ENCODE measurements around the gene NACC2.
A peak's percentile ranks its signal among the peaks of the same experiment; 100 is the strongest.

NACC2 gene, protein sequence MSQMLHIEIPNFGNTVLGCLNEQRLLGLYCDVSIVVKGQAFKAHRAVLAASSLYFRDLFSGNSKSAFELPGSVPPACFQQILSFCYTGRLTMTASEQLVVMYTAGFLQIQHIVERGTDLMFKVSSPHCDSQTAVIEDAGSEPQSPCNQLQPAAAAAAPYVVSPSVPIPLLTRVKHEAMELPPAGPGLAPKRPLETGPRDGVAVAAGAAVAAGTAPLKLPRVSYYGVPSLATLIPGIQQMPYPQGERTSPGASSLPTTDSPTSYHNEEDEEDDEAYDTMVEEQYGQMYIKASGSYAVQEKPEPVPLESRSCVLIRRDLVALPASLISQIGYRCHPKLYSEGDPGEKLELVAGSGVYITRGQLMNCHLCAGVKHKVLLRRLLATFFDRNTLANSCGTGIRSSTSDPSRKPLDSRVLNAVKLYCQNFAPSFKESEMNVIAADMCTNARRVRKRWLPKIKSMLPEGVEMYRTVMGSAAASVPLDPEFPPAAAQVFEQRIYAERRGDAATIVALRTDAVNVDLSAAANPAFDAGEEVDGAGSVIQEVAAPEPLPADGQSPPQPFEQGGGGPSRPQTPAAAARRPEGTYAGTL

DNA sequence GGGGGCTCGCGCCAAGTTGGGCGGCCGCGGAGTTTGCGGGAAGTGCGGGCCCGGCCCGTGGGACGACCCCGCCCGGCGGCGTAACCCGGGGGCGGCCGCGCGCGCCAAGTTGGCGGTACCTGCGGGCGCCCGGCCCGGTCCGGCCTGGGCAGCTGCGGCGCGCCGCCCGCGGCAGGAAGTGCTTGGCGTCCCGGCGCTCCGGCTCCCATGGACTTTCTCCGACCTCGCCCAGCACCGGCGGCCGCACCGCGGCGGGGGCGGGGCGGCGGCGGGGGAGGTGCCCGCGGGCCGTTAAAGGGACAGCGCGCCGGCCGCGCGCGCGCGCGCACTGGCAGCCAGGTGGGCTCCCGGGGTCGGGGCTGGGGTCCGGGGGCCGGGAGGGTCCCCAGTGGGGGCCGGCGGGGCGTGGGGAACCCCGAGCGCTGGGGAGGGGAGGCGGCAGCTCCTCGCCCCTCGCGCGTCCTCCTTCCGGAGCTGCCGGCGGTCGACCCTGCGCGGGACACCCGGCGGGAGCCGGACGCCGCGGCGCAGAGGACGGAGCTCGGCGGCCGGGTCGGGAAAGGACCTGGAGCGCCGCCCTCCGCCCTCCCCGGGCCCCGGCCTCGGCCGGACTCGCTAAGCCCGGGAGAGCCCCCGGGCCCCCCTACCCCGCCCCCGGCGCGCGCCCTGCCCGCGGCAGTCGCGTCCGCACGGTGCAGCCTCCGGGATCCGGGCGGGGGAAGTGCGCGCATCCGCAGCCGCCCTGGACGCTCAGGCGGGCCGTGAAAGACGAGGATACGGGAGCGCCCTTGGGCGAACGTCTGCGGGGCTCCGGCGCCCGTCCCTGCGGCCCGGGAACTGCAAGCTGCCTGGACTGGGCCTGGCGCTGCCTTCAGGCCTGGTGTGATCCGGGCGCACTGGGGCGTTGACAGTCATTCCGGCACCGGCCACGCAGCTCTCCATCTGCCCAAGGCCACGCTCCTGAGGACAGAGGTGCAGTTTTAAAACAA lies at the start of gene NACC2:
TSS of gene NACC2 (minus strand) at position 220 of the 989 bp plus-strand sequence. CDS start 44,768 bp downstream, outside the sequence.
- no peak for DNase-seq (ENCODE audit: extremely low read depth, low read depth)
- TF ChIP-seq, protein P1, sequence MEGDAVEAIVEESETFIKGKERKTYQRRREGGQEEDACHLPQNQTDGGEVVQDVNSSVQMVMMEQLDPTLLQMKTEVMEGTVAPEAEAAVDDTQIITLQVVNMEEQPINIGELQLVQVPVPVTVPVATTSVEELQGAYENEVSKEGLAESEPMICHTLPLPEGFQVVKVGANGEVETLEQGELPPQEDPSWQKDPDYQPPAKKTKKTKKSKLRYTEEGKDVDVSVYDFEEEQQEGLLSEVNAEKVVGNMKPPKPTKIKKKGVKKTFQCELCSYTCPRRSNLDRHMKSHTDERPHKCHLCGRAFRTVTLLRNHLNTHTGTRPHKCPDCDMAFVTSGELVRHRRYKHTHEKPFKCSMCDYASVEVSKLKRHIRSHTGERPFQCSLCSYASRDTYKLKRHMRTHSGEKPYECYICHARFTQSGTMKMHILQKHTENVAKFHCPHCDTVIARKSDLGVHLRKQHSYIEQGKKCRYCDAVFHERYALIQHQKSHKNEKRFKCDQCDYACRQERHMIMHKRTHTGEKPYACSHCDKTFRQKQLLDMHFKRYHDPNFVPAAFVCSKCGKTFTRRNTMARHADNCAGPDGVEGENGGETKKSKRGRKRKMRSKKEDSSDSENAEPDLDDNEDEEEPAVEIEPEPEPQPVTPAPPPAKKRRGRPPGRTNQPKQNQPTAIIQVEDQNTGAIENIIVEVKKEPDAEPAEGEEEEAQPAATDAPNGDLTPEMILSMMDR (IDR thresholded peaks at IDR 0.05; ENCODE audit: low read depth, low read length, missing control alignments), result no peak
- peak within 1 kb of the TSS; percentile 73 for H3K4me3 ChIP-seq (replicated peaks; ENCODE audit: low read depth, low read length)

DNA sequence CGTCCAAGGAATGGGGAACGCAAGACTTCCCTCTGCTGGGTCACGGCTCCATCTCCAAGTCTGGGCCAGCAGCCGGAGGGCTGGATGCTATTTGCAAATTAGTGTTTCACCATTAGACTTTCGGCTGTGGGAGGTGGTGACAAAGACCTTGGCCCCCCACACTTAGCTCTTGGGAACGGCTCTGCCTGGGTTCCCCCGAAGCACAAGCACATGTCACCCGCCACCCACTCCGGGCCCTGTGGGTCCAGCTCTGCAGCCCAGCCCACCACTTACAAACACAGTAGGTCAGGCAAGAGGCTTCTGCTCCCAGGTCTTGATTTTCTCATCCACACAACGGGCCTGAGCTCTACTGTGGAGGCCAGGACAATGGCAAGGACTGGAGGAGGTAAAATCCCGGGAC lies 49.4 kb upstream of the NACC2 start:
- no peak overlapping the region for H3K4me3 ChIP-seq (replicated peaks; ENCODE audit: low read depth, low read length)
- DNase-seq (ENCODE audit: extremely low read depth, low read depth), result no peak
- TF ChIP-seq, protein P1 (IDR thresholded peaks at IDR 0.05; ENCODE audit: low read depth, low read length, missing control alignments), result no peak

DNA sequence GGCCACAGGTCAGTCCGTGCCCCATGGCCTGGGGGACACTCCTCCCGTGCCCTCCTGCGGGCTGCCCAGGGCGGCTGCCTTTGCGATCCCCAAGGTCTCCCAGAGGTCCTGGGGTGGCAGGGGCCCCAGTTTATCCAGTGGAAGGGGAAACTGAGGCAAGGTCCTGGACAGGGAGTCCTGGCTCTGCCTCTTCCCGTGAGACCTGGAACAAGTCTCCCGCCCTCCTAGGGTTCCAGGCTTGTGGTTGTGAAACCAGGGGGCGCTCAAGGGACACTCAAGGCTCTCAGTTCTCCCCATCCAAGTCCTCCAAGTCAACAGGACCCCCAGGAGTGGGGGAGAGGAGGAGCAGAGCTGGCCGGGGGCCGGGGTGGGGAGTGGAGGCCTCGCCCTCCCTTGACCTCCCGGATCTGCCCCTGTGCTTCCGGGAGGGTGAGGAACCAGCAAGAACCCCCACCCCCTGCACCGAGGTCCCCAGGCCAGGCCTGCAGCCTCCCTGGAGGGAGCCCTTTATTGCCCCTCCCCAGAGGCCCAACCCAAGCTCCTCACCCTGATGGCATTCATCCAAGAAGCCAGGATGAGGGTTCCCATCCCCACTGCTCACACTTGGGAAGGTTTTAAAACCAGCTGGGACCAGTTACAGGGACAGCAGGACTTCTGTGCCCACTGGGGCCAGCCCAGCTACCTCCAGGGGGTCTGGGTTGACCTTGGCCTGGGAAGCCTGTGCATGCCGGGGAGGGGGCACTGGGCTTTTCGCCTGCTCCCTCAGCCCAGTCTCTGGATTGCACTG lies 48.3 kb upstream of the NACC2 start:
- no peak for DNase-seq (ENCODE audit: extremely low read depth, low read depth)
- H3K4me3 ChIP-seq (replicated peaks; ENCODE audit: low read depth, low read length), result no peak overlapping the region
- TF ChIP-seq, protein P1 (IDR thresholded peaks at IDR 0.05; ENCODE audit: low read depth, low read length, missing control alignments), result peak; percentile 56

DNA sequence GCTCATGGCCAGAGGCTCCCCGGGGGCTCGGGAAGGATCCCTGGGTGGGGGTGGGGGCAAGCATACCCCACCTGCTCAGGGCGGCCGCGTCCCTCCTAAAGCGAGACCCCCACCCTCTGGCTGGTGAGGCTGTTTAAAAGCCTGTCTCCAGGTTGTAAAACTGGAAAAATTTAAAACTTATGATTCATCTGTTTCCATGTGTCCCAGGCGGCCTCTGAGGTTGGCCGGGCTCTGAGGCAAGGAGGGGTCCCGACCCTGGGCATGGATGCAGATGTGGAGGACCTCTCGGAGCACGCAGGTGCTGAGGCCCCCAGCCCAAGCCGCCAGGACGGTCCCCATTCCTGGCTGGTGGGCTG lies 47.7 kb upstream of the NACC2 start:
- no peak for DNase-seq (ENCODE audit: extremely low read depth, low read depth)
- H3K4me3 ChIP-seq (replicated peaks; ENCODE audit: low read depth, low read length), result no peak overlapping the region
- TF ChIP-seq, protein P1 (IDR thresholded peaks at IDR 0.05; ENCODE audit: low read depth, low read length, missing control alignments), result no peak

DNA sequence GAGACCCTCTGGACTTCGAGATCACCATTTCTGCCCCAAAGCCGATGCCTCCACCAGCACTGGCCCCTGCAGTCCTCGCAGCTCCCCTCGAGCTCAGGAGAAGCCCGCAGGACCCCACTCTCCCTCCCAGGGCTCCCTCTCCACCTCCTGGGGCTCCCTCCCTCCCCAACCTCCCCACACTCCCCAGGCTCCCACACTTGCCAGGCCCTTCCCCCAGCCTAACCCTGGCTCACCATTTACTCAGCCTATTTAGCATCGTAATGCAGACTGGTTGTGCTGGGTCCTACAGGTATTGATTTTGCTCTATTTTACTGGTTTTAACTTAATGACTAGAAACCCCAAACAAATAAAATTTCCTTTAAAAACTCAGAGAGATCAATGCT lies 47.3 kb upstream of the NACC2 start:
- DNase-seq (ENCODE audit: extremely low read depth, low read depth), result no peak
- TF ChIP-seq, protein P1 (IDR thresholded peaks at IDR 0.05; ENCODE audit: low read depth, low read length, missing control alignments), result no peak
- no peak overlapping the region for H3K4me3 ChIP-seq (replicated peaks; ENCODE audit: low read depth, low read length)
